ENCODE results near the gene PRKAG2. TPM values are rescaled to one million over a fixed set of nuclear protein-coding genes. Genes with fewer than 3 reads are reported as not detected.
A peak's percentile ranks its signal among the peaks of the same experiment; 100 is the strongest.

Gene PRKAG2
- total RNA-seq, 1 donor = 21.2 TPM

DNA sequence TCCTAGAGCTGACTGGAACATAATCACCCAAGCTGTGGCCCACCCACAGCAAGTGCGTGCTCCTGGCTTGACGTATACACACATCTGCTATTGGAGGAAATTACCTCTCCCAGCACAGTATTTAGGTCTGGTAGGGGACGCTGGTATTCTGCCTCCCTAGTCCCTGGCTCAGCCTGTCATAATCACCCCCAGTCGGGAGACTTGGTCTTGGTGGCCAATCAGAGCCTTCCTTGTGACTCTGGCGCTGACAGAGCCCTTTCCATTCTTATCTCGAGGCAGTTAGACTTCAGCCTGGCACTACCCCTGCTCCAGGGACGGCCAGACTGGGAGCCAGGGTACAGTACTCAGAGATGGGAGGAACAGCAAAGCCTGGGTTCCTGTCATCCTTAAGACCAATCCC lies 14.3 kb upstream of the PRKAG2 start:
- no peak for DNase-seq (ENCODE audit: low read depth)
- TF ChIP-seq, protein P1, sequence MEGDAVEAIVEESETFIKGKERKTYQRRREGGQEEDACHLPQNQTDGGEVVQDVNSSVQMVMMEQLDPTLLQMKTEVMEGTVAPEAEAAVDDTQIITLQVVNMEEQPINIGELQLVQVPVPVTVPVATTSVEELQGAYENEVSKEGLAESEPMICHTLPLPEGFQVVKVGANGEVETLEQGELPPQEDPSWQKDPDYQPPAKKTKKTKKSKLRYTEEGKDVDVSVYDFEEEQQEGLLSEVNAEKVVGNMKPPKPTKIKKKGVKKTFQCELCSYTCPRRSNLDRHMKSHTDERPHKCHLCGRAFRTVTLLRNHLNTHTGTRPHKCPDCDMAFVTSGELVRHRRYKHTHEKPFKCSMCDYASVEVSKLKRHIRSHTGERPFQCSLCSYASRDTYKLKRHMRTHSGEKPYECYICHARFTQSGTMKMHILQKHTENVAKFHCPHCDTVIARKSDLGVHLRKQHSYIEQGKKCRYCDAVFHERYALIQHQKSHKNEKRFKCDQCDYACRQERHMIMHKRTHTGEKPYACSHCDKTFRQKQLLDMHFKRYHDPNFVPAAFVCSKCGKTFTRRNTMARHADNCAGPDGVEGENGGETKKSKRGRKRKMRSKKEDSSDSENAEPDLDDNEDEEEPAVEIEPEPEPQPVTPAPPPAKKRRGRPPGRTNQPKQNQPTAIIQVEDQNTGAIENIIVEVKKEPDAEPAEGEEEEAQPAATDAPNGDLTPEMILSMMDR (IDR thresholded peaks at IDR 0.05; ENCODE audit: insufficient read depth, low read depth, low read length) = no peak
- no peak overlapping the region for H3K4me3 ChIP-seq (ENCODE audit: low read depth, low read length)

DNA sequence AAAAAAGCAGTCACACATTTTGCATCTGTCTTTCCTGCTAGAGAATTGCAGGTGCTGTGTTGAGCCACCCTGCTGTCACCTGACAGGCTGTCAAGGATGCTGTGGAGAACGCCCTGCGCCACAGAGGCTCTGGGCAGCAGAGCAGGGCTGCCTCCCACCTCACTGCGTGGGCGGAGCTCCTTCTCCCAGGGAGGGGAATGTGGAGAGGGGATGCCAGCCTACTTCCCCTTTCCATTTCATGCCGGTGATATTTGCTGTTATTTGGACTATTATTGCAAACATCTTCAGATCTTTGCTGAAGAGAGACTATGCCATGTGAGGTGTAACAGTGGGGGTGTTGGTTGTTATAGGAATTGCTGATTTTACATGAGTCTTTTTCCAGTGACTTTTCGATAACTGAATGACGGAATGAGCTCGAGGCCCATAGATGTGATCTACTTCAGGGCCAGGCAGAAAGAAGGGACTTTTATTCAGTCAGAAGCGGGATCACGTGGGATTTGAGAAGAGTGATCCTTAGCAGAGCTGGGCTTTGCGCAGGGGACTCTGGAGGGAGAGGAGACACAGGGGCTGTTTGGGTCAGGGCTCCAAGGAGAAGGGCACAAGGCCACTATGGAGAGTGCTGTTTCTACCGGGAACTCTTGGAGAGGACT lies 13.6 kb upstream of the PRKAG2 start:
- TF ChIP-seq, protein P1 (IDR thresholded peaks at IDR 0.05; ENCODE audit: insufficient read depth, low read depth, low read length) = no peak
- DNase-seq (ENCODE audit: low read depth) = no peak
- no peak overlapping the region for H3K4me3 ChIP-seq (ENCODE audit: low read depth, low read length)

DNA sequence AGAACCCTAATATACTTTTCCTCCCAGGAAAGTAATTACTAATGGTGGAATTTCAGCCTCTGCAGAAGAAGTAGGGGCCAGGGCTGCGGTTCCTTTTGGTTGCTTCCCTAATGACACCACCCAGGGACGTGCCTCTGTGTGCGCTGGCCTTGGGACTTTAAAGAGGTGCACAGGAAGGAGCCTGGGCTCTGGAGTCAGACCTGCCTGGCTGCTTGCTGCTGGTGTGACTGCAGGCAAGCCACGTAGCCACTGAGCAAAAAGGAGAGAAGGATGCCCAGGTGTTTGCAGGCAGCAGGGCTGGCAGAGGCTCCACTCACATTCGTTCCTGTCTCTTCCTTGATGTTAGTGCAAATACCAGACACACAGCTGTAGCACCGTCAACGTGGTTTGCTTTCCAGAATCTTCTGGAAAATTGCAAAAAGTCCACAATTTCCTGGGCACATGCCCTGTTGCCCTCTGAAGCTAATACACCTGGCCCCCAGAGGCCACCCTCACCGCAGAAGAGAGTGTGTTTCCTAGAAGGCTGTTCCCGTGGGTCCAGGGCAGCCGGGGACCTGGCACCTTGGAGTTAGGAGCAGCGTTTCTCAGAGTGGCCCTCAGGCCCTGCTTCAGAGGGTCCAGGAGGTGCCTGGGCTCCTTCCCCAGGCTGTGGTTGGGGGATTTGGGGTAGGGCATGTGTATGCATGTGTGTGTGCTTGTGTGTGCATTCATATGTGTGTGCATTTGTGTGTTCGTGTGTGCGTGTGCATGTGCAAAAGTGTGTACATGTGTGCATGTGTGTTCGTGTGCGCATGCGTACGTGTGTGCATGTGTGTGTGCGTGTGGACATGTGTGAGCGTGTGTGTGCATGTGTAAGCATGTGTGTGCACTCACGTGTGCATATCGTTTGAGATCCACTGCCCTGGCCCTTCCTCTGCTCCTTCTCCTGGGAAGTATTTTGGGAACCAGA lies 12.8 kb upstream of the PRKAG2 start:
- no peak for DNase-seq (ENCODE audit: low read depth)
- TF ChIP-seq, protein P1 (IDR thresholded peaks at IDR 0.05; ENCODE audit: insufficient read depth, low read depth, low read length) = no peak
- no peak overlapping the region for H3K4me3 ChIP-seq (ENCODE audit: low read depth, low read length)

DNA sequence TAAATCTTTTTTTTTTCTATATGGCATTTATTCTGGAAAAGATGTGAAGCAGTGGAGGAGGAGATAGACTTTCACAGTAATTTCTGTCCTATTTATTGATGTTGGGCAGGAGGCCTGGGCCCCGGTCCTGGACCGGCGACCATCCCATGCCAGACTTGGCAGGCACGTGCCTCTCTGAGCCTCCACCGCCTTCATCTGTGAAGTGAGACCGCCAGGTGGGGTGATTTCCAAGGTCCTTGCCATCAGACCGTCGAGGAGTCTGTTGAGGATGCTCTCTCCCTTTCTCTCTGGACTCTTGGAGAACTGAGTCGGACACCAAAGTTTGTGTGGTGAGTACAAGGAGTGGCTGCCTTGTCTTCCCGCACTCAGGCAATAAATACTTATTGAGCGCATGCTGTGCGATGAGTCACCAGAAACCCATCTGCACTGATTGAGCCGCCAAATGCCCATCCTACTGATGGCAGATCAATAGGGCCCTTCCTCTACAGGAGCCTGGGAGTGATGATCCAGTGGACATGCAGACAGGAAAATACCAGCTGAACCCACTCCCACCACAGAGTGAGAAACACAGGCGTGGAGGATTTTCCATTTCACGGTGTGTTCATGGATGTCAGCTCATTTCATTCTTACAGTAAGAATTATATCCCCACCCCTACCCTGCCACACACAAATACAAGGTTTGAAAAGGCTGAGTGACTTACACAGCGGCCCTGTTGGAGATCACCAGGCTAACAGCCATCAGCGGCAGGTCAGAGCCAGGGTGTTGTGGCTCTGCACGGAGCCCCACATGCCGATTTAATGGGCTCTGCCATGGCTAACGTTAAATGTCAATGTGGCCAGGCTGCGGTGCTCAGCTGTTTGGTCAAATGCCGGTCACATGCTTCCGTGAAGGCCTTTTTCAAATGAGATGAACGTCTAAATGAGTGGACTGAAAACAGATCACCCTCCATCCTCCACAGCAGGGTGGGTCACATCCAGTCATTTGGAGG lies 11.5 kb upstream of the PRKAG2 start:
- DNase-seq (ENCODE audit: low read depth) = no peak
- H3K4me3 ChIP-seq (ENCODE audit: low read depth, low read length) = no peak overlapping the region
- TF ChIP-seq, protein P1 (IDR thresholded peaks at IDR 0.05; ENCODE audit: insufficient read depth, low read depth, low read length) = peak; percentile 7

DNA sequence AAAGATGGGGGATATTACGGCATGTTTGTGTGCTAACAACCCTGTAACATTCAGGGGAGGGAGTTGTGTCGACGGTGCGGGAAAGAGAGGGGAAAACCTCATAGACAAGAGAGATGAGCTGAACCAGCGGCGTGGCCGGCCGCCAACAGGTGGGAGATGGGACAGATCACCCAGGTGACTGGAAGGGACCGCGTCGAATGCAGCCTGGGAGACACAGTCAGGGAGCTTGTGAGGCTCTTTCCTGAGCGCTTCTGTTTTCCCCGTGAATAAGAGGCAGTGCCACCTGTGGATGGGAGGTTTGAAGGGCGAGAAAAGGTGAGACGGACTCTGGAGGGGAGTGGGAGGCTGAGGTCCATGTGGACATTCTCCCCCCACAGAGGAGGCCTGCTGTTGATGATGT lies 9.9 kb upstream of the PRKAG2 start:
- no peak for DNase-seq (ENCODE audit: low read depth)
- H3K4me3 ChIP-seq (ENCODE audit: low read depth, low read length) = no peak overlapping the region
- TF ChIP-seq, protein P1 (IDR thresholded peaks at IDR 0.05; ENCODE audit: insufficient read depth, low read depth, low read length) = no peak

DNA sequence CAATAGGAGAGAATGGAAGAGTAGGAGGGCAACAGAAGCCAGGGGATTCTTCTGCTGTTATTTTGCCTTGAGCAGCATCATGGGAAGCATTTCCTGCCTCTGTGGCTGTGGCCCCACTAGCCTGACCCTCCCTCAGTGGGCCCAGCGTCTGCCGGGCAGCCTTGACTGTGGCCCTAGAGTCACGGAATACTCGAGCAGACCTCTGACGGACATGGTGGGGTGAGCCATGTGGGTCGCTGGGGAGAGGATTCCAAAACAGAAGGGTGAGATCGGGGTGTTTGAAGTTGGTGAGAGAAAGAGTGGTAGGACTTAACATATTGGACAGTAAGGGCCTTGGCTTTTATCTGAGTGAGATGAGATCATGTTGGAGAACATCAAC lies 8.3 kb upstream of the PRKAG2 start:
- TF ChIP-seq, protein P1 (IDR thresholded peaks at IDR 0.05; ENCODE audit: insufficient read depth, low read depth, low read length) = no peak
- no peak for DNase-seq (ENCODE audit: low read depth)
- no peak overlapping the region for H3K4me3 ChIP-seq (ENCODE audit: low read depth, low read length)

Data from fibroblast of villous mesenchyme (primary cell).